ENCODE measurements around the gene SAMD4A. TPM values are rescaled to one million over a fixed set of nuclear protein-coding genes. Genes with fewer than 3 reads are reported as not detected.
"Not testable (repeated sequence)": the region's sequence is repeated elsewhere in the genome, so short reads cannot be mapped to it uniquely, and the experiment has no call there.

The SAMD4A gene
- polyA plus RNA-seq, 12 donors = 47.4 to 74.9 (median 63.3) TPM; not detected in 1

GRCh38 chr14:54590481-54590880, 23.6 kb downstream of the SAMD4A start:
- DNase-seq = no peak

DNA sequence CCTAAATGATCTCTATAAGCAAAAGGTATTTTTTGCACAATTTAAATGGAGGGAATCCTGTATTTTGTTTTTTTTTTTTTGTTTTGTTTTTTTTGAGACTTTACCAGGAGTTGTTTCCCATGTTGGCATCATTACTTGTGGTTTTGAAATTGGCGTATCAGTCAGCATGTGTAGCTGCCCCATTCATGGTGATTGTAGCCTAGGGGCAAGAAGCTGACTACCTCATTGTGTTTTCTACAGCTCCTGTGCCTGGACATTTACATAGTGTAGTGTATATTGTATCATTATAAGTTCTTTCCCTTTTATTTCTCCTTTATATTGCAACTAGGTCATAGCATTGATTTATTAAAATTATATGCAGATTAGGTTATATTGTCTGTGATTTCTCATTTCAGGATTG, 24.5 kb downstream of the SAMD4A start:
- DNase-seq = no peak

DNA sequence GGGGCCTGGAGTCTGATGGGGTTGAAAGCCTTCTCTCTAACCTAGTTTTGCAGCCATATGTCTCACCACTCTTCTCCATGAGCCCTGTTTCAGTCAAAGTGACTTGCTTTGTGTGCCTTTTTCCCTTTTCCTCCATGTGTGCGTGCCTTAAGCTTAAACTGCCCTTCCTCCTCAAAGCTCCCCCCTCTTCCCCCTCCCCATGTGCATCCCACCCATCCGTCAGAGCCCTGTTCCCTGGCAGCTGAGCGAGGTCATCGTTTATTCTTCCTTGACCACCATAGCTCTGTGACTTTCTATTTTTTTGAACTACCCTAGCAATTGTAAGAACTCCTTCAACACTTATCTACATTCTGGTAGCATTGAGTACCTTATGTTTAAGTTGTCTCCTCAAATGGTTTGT, 24.9 kb downstream of the SAMD4A start:
- DNase-seq = no peak

DNA sequence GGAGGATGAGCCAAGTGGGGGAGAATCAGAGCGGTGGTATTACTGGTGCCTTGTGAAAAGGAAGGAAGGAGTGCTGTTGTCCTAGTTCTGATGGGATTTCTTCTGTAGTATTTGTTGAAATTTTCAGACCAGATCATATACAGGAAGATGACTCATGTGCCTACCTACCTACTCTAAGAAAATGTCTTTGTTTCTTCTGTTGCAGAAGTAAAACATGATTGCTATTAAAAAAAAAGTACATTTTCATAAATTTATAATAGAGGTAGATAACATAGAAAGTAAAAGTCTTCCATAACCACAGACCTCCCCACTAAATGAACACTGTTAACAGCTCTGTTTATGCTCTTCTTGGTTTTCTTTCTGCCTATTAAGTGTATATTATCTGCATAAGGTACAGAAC, 26.9 kb downstream of the SAMD4A start:
- DNase-seq = no peak

DNA sequence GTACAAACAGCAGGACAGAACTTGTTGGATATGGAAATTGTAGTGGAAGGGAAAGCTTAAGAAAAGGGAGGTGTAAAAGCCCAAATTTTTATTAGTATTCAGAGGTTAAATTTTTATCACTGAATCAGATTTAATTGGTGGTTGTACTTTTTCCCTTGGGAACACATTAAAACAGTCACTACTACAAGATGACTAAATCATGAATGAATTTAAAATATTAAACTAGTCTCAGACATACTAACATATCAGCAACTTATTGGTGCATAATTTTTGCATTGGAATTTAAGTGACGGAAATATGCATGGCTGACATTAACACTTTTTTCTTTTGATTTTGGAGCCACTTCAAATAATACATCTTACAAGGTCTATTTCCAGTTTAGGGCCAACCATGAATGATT, 27.6 kb downstream of the SAMD4A start:
- DNase-seq = no peak

- no peak for DNase-seq
Measured at GRCh38 chr14:54597795-54598443, 31.0 kb downstream of the SAMD4A start.

- DNase-seq = no peak
Measured at GRCh38 chr14:54599966-54600716, 33.2 kb downstream of the SAMD4A start.

GRCh38 chr14:54600717-54601109, 33.8 kb downstream of the SAMD4A start:
- DNase-seq = no peak

GRCh38 chr14:54603362-54603761, 36.4 kb downstream of the SAMD4A start:
- no peak for DNase-seq

GRCh38 chr14:54606178-54606577, 39.2 kb downstream of the SAMD4A start:
- DNase-seq = no peak

DNA sequence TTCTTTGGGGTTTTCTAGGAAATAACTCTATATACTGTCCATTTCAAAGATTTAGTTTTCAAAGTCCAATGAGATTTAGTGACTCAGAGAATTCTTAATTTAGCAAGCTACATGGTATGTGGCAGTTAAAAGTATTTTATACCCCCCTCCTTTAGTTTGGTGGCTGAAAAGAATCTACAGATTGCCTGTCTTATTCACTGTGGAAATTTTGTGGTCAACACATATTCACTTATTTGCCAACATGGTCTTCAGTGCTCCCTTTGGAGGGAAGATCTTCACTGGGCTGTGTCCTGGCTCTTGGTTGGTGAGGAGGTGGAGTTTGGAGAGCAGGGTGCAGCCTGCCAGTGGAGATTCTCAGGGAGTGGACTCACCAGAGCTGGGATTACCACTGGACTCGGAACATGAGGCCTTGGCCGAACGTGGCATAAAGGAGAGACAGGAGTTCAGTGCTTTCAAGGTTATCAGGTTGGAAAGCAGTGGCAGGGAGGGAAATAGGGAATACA, 39.8 kb downstream of the SAMD4A start:
- DNase-seq = no peak

DNA sequence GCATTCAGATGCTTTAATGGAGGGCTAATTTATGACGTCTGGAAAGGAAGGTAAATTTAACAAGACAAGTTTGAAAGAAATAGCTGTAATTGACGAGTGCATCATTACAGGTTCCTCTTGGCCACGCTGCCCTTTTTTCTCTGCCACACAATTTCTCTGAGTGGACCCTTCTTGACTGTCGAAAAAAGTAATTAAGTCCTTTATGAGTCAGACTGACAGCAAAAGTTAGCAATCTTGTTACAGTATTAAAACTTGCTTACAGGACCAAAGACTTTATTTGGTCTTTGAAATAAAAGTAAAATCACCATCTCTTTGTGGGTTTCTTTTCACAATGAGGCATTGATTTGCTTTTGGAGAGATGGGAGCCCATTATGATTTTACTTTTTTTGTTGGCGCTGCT, 42.6 kb downstream of the SAMD4A start:
- no peak for DNase-seq

DNA sequence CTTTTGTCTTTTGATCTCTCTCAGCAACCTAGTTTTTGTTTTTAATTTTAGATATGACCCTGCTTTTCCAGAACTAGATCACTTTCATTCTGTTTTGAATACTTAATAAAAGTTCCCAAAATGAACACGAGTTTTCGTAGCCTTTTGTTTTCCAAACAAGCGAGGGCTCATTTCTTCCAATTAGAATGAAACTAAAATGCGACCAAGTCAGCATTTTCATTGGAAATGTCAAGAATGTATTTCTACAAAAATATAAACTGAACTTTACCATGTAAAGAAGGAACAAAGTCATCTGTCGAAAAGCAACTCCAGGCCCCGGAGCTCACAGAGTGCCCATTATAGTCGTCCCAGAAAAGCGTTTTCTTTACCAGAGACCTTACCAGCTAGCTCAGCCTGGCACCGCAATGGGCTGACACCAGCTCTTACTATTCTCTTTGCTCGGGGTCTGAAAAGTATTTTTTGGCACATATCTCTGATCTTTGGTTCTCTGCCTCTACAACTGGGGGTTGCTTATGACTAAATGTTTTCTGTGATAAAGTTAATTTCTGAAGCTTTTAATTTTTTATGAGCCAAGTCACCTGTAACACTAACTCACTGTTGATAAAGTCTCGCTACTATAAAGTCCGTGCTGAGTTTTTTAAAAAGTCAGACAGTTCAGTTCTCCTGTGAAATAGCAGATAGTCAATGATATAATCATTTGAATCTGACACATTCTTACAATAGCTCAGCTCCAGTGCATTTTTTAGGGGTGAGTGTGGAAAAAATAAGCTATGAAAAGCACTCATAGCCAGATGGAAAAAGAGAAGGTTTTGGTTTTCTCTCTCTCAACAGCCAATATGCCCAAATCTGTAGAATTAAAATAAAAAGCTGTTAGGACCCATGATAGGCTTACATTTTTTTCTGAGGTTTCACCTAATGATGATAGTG, 43.4 kb downstream of the SAMD4A start:
- DNase-seq = no peak

- no peak for DNase-seq
Measured at GRCh38 chr14:54614296-54614695, 47.4 kb downstream of the SAMD4A start.

- no peak for DNase-seq
Measured at GRCh38 chr14:54617467-54617866, 50.5 kb downstream of the SAMD4A start.

GRCh38 chr14:54621686-54622085, 54.8 kb downstream of the SAMD4A start:
- DNase-seq = no peak

GRCh38 chr14:54622192-54622958, 55.4 kb downstream of the SAMD4A start:
- no peak for DNase-seq

GRCh38 chr14:54623279-54624004, 56.5 kb downstream of the SAMD4A start:
- DNase-seq = no peak

DNA sequence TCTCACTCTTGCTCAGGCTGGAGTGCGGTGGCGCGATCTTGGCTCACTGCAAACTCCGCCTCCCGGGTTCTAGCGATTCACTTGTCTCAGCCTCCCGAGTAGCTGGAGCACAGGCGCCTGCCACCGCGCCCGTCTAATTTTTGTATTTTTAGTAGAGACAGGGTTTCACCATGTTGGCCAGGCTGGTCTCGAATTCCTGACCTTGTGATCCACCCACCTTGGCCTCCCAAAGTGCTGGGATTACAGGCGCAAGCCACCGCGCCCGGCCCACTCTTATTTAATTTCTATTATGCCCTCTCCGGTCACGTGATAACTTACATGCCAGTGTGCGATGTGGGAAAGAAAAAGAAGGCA, 57.1 kb downstream of the SAMD4A start:
- DNase-seq = not testable (repeated sequence)

DNA sequence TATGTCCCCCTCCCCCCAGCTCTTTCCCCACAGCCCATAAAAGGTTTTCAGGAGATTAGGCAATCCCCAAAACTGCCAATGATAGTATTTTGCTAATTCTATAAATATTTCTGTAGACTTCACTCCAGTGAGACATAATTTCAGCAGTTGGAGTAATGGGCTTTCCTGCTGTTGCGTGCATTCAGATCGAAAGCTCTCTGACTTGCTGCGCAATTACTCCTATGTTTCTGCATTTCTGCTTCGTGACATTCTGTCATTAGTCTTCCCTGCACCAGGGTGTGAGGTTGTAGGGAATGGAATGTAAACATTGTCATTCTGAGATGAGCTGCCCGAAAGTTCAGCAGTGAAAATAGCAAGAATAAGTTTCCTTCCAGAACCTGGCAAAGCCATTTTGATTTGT, 58.2 kb downstream of the SAMD4A start:
- no peak for DNase-seq

- no peak for DNase-seq
Measured at GRCh38 chr14:54627219-54627539, 60.3 kb downstream of the SAMD4A start.

Measured in muscle of arm (tissue), 12 donors.